Measurements from ENCODE around the gene TMEM151B. TPM values are rescaled to one million over a fixed set of nuclear protein-coding genes. Genes with fewer than 3 reads are reported as not detected.
"Not testable (repeated sequence)": the region's sequence is repeated elsewhere in the genome, so short reads cannot be mapped to it uniquely, and the experiment has no call there.

TMEM151B gene
- polyA plus RNA-seq, 3 donors from 2014 or later: not detected

DNA sequence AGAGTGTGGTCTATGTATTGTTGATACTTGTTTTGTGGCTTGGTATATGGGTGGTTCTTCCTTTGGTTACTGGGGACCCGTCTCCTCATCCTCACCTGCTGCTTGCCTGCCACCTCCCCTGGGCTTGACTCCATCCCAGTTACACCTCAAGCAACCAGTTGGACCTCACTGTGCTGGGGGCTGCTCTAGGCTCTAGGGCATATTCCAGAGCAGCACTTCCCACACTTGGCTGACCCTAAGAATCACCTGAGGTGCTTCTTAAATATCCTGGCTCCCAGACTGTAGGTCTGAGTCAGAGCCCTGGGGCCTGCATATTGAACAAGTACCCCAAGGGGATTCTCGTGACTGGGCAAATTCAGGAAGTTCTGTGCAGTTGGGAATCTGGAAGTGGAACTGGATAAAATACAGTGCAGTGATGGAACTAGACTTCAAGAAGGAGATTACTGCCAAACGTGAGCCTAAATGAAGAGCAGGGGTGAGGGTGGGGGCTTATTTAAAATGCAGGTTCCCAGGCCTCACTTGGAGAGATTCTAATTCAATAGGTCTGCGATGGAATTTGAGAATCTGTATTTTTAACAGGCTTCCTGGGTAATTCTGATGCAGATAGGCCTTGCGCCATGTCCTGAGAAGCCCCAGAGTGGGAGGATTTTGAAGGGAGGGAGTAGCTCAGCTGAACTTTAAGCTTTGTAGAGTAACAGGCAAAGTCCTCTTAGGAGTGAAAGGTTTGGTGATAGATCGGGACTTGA is 79.8 kb downstream of the TMEM151B start:
- H3K36me3 Mint-ChIP-seq: no peaks in the 10 kb centered on the region
- H3K4me3 Mint-ChIP-seq: no peak overlapping the region
- no peaks in the 10 kb centered on the region for H3K9me3 Mint-ChIP-seq
- H3K27me3 Mint-ChIP-seq (ENCODE audit: low read depth in 3 of 3): peaks cover 0 to 4% (median 0%) of the 10 kb centered on the region in 3 donors
- no peak for DNase-seq
- H3K4me1 Mint-ChIP-seq: no peaks in the 10 kb centered on the region
- H3K27ac Mint-ChIP-seq: no peak overlapping the region

- not testable (repeated sequence) for H3K4me1 Mint-ChIP-seq; H3K4me3 Mint-ChIP-seq; H3K27me3 Mint-ChIP-seq (ENCODE audit: low read depth in 3 of 3); H3K36me3 Mint-ChIP-seq; H3K27ac Mint-ChIP-seq; H3K9me3 Mint-ChIP-seq; DNase-seq
These were observed 80.4 kb downstream of the TMEM151B start for GRCh38 chr6:44350650-44350994.

GRCh38 chr6:44352259-44352658 is 82.0 kb downstream of the TMEM151B start:
- Mint-ChIP-seq H3K4me1 (no peaks in the 10 kb centered on the region), H3K36me3 (no peaks in the 10 kb centered on the region), H3K4me3 (no peak overlapping the region), H3K27ac (no peak overlapping the region), H3K9me3 (no peaks in the 10 kb centered on the region), H3K27me3 (ENCODE audit: low read depth in 3 of 3) (peaks cover 0 to 2% (median 2%) of the 10 kb centered on the region in 3 donors)
- DNase-seq: no peak

GRCh38 chr6:44353336-44353735 is 83.1 kb downstream of the TMEM151B start:
- Mint-ChIP-seq H3K27ac (no peak overlapping the region), H3K4me1 (no peaks in the 10 kb centered on the region), H3K9me3 (no peaks in the 10 kb centered on the region), H3K4me3 (no peak overlapping the region), H3K27me3 (ENCODE audit: low read depth in 3 of 3) (peaks cover 2% of the 10 kb centered on the region in 3 donors), H3K36me3 (no peaks in the 10 kb centered on the region)
- DNase-seq: no peak

- Mint-ChIP-seq H3K9me3 (no peaks in the 10 kb centered on the region), H3K36me3 (no peaks in the 10 kb centered on the region), H3K4me3 (no peak overlapping the region), H3K4me1 (no peaks in the 10 kb centered on the region), H3K27ac (no peak overlapping the region), H3K27me3 (ENCODE audit: low read depth in 3 of 3) (peaks cover 4 to 6% (median 5%) of the 10 kb centered on the region in 3 donors)
- no peak for DNase-seq
These were observed 85.4 kb downstream of the TMEM151B start for GRCh38 chr6:44355640-44356039.

DNA sequence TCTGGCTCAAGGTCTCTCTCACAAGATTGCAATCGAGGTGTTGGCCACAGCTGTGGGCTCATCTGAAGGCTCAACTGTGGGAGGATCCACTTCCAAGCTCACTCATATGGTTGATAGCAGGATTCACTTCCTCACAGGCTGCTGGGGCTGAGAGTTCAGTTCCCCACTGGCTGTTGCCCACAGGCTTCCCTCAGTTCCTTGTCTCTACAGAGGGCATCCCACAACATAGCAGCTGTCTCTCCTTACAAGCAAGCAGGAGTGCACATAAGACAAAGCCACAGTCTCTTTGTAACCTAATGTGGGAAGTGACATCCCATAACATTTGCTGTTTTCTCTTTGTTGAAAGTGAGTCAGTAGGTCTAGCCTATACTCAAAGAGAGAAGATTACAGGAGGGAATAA is 86.2 kb downstream of the TMEM151B start:
- H3K27me3 Mint-ChIP-seq (ENCODE audit: low read depth in 3 of 3): peaks cover 4 to 6% (median 5%) of the 10 kb centered on the region in 3 donors
- H3K27ac Mint-ChIP-seq: no peak overlapping the region
- H3K36me3 Mint-ChIP-seq: no peaks in the 10 kb centered on the region
- H3K4me1 Mint-ChIP-seq: no peaks in the 10 kb centered on the region
- no peak overlapping the region for H3K4me3 Mint-ChIP-seq
- no peaks in the 10 kb centered on the region for H3K9me3 Mint-ChIP-seq
- no peak for DNase-seq

Other genes with a start within 250 kb of the TMEM151B start
- 100 to 1,000 TPM; 107 to 178 (median 120) TPM for gene MRPL14, start 143.0 kb upstream of the TMEM151B start, polyA plus RNA-seq
- 1 to 10 TPM in 2 of 3 donors, under 1 TPM in 1; 0.25 to 1.7 (median 1.5) TPM for gene TMEM63B, start 142.9 kb upstream of the TMEM151B start, polyA plus RNA-seq
- under 1 TPM in 1 of 3 donors, not detected in 2; 0.29 TPM for gene CAPN11, start 111.6 kb upstream of the TMEM151B start, polyA plus RNA-seq
- gene MYMX, start 53.5 kb upstream of the TMEM151B start, polyA plus RNA-seq: not detected
- 1 to 10 TPM; 1.5 to 3.0 (median 1.8) TPM for gene SLC29A1, start 46.9 kb upstream of the TMEM151B start, polyA plus RNA-seq
- gene HSP90AB1, start 23.3 kb upstream of the TMEM151B start, polyA plus RNA-seq: 100 to 1,000 TPM; 185 to 309 (median 280) TPM
- gene SLC35B2, start 12.9 kb upstream of the TMEM151B start, polyA plus RNA-seq: 100 to 1,000 TPM in 1 of 3 donors, 10 to 100 TPM in 2; 64.1 to 119 (median 69.1) TPM
- gene NFKBIE, start 4.9 kb upstream of the TMEM151B start, polyA plus RNA-seq: 1 to 10 TPM; 3.8 to 8.4 (median 8.3) TPM
- gene AARS2, start 42.9 kb downstream of the TMEM151B start, polyA plus RNA-seq: 10 to 100 TPM in 1 of 3 donors, 1 to 10 TPM in 2; 3.1 to 12.4 (median 5.0) TPM
- gene SPATS1, start 72.2 kb downstream of the TMEM151B start, polyA plus RNA-seq: not detected
- gene CDC5L, start 117.3 kb downstream of the TMEM151B start, polyA plus RNA-seq: 10 to 100 TPM in 2 of 3 donors, 1 to 10 TPM in 1; 8.1 to 16.6 (median 10.6) TPM